Gastroesophageal sphincter (tissue), 3 donors: Measurements from ENCODE around the gene KCNK6.

Experiments used
- EP300 ChIP-seq: sonication (generic); formaldehyde crosslinking; IDR thresholded peaks from one replicate; pipeline ENCODE4 v1.6.1; 2017; ENCODE audit warnings: antibody characterized with exemption, mild to moderate bottlenecking
- POLR2A ChIP-seq, 2 donors: fragments of 450-650 bp; IDR thresholded peaks; one replicate each; pipeline ENCODE4 v1.6.1; 2017; ENCODE audit warnings: antibody characterized with exemption in 2 of 2, mild to moderate bottlenecking in 2 of 2, moderate library complexity in 1 of 2
- POLR2AphosphoS5 ChIP-seq: sonication (generic); formaldehyde crosslinking; IDR thresholded peaks from one replicate; pipeline ENCODE4 v1.6.1; 2017; ENCODE audit warnings: antibody characterized with exemption
- TF ChIP-seq, protein P1 (sequence below), 4 experiments: fragments of 200-600 bp in 2 of 4; fragments of 450-650 bp in 2 of 4; sonication (generic) in 1 of 4; IDR thresholded peaks; one replicate each; pipeline ENCODE4 v1.5.1; 2017 to 2019; ENCODE audit warnings: antibody characterized with exemption in 4 of 4, mild to moderate bottlenecking in 2 of 4, moderate library complexity in 2 of 4

DNA sequence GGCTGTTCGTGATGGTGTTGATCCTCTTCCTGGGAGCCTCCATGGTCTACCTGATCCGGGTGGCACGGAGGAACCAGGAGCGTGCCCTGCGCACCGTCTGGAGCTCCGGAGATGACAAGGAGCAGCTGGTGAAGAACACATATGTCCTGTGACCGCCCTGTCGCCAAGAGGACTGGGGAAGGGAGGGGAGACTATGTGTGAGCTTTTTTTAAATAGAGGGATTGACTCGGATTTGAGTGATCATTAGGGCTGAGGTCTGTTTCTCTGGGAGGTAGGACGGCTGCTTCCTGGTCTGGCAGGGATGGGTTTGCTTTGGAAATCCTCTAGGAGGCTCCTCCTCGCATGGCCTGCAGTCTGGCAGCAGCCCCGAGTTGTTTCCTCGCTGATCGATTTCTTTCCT, 27.8 kb upstream of the KCNK6 start:
- no peak for TF ChIP-seq POLR2AphosphoS5
- TF ChIP-seq, protein P1, sequence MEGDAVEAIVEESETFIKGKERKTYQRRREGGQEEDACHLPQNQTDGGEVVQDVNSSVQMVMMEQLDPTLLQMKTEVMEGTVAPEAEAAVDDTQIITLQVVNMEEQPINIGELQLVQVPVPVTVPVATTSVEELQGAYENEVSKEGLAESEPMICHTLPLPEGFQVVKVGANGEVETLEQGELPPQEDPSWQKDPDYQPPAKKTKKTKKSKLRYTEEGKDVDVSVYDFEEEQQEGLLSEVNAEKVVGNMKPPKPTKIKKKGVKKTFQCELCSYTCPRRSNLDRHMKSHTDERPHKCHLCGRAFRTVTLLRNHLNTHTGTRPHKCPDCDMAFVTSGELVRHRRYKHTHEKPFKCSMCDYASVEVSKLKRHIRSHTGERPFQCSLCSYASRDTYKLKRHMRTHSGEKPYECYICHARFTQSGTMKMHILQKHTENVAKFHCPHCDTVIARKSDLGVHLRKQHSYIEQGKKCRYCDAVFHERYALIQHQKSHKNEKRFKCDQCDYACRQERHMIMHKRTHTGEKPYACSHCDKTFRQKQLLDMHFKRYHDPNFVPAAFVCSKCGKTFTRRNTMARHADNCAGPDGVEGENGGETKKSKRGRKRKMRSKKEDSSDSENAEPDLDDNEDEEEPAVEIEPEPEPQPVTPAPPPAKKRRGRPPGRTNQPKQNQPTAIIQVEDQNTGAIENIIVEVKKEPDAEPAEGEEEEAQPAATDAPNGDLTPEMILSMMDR (IDR thresholded peaks at IDR 0.05), result no peak
- TF ChIP-seq POLR2A (IDR thresholded peaks at IDR 0.05), result no peak
- TF ChIP-seq EP300, result no peak
